Stimulated activated CD8-positive, alpha-beta memory T cell treated with anti-CD3 and anti-CD28 coated beads, Interleukin-15, amount 100 ng/mL, for 4 hours (primary cell): ENCODE results near the gene MAGI1.
"Not testable (repeated sequence)": the region's sequence is repeated elsewhere in the genome, so short reads cannot be mapped to it uniquely, and the experiment has no call there.

ENCODE experiments used
- DNase-seq, 2 donors: peaks; one replicate each; pipeline ENCODE4 v3.0.0-alpha.2; 2020; ENCODE audit warnings: low read depth in 2 of 2

MAGI1 gene

DNA sequence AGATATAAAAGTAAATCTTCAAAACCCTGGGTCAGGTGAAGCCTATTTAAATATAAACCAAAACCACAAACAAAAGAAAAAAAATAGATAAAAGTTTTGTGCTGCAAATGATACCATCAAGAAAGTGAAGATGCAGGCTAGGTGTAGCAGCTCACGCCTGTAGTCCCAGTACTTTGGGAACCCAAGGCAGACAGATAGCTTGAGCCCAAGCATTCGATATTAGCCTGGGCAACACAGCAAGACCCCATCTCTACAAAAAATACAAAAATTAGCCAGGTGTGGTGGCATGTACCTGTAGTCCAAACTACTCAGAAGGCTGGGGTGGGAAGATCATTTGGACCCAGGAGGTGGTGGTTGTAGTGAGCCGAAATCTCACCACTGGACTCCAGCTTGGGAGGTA lies 164.8 kb downstream of the MAGI1 start:
- DNase-seq: no peak

DNA sequence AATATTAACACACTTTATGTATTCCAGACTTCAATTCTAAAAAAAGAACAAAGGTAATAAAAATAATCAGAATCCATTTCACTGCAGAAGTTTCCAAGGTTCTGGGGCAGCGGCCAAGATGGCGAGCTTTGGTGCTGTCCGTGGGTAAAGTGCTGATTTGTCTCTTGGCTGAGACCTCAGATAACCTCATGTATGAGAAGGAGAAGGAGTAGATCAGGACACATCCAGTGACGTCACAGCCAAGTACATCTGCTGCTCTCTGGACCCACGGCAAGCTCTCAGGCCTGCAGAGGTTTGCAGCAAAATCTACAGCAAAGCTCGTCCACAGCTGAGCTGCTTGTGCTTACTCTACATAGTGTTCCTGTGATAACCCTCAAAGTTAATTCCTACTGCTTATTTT lies 165.7 kb downstream of the MAGI1 start:
- DNase-seq: no peak

DNA sequence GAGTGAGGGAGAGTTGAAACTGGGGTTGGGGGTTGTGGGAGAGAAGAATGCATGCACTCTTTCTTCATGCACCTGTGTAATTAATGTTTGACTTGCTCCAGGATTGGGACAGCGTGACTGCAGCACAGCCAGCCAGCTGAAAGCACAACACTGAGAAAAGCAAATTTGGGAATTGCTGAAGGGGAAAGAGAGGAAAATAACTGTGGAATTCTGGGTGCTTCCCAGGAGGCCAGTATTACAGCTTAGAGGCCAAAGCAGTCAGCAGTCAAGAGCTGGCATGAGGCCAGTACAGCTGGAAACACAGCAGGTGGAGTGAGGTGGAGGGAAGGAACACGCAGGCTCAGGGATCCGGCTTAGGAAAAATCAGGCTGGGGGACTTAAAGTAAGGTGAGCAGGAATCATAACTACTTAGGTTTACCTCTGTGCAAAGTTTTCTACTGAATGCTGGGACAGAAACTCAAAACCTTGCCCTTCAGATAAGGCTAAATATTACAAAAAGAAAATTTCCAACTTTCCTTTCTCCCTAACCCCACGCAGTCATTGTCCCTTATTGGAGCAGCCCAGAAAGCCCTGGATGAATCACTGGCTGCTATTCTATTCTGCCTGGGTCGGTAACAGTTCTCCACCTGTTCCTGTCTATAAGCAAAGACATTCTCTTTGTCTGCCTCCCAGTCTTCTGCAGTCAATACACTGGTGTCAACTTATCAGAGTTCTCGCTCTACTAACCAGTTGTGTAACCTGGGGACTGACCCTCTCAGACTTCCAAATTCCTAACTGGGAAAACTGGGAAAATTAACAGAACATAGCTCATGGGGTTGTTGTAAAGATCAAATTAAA lies 167.2 kb downstream of the MAGI1 start:
- DNase-seq: no peak

DNA sequence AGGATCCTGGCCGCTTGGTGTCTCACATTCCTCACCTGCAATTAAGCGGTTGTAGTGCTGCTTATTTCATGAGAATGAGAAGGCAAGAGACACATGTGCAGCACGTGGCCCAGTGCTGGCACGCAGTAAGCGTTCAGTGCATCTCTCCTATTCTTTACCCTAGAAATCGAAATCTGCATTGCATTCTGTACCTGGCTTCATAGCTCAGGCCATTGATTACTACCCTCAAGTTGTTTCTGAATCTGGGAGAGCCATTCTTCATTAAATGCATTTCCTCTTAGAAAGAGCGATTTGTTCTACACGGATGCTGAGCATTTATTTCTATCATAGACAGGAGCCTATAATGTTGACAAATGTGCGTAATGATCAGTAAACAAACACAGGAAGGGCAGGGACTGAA lies 168.9 kb downstream of the MAGI1 start:
- DNase-seq: no peak

DNA sequence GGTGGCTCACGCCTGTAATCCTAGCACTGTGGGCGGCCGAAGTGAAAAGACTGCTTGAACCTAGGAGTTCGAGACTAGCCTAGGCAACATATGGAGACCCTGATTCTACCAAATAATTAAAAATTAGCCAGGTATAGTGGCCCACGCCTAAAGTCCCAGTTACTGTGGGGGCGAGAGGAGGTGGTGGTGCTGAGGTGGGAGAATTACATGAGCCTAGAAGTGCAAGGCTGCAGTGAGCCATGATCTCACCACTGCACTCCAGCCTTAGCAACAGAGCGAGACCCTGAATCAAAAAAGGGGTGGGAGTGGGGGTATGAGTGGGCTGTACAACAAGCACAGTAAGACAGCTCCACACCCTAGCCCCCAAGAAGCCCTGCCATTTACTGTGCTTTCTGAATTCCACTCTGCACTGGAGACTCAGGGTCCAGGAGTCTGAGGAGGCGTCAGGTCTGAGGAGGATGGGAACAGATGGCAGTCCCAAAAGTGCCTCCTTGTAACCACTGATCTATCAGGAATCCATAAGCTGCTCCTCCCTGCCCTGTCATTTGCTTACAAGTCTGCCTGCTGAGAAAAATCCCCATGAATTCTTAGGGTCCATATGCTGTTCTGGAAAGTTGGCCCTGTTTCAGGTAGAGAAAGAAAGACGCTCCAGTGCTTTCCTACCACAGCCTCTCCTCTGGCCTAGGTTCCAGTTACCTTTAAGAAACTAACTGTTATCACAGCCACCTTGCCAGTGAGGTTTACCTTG lies 171.1 kb downstream of the MAGI1 start:
- DNase-seq: no peak

DNA sequence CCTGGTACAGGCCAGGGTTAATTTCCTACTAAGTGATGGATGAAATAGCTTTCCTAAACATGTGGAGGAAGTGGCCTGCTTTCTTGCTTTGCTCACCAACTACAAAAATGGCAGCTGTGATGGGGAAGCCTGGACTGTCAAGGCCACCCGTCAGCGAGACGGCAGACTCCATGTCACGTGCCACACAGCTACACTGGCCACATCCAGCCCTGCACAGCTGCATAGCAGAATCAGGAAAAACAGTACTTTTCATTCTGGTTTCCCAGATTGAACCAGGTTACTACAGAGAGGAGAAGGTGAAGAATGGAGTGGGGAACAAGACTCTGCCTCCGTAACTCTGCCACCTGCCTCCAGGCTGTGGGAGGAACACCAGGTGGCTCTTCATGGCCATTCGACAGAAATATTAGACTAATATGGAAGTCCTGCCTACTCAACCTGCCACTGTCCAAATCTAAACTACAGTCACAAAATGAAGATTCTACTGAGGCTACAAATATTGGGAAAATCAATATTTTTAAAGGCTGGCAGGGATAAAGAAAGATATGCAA lies 174.3 kb downstream of the MAGI1 start:
- no peak for DNase-seq

DNA sequence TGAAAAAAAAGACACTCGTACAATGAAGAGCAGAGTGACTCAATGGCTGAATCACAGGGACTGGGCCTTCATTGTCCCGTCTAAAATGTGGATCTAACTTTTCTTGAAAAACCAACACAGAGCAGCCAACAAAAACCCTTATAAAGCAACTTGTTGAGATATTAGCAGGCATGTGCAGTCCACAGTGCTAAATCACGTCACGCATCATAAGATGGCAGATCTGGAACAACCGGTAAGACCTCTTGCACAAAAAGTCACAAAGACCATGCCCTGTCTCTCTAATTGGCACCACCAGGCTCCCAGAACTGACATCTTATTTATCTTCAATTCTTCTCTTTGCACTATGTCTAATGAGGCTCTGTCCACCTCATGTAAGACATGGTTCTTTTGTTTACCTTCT lies 177.0 kb downstream of the MAGI1 start:
- DNase-seq: no peak

DNA sequence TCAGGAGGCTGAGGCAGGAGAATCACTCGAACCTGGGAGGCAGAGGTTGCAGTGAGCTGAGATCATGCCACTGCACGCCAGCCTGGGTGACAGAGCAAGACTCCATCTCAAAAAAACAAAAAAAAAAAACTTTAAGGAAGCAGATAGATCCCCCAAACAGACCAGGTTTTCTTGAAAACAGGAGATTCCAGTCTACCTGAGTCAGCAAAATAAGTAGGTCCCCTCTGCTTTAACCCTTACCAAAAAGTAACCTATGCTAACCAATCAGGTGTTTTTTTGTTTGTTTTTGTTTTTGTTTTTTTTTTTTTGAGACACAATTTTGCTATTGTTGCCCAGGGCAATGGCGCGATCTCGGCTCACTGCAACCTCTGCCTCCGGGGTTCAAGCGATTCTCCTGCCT lies 179.1 kb downstream of the MAGI1 start:
- DNase-seq: not testable (repeated sequence)

DNA sequence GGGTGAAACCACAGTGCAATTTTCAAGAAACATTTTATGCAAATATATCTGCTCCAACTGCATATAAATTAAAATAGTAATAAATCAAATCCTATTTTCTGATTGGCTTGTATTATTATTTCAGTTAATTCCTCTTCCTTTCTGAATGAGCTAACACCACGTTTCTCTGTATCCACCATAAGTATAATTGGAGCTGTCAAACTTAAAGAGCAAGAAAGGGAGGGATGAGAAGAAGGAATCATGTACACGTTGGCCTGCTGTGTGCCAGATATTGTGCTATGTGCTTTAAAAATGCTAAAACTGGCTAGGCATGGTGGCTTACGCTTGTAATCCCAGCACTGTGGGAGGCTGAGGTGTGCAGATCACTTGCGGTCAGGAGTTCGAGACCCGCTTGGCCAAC lies 180.0 kb downstream of the MAGI1 start:
- DNase-seq: no peak

DNA sequence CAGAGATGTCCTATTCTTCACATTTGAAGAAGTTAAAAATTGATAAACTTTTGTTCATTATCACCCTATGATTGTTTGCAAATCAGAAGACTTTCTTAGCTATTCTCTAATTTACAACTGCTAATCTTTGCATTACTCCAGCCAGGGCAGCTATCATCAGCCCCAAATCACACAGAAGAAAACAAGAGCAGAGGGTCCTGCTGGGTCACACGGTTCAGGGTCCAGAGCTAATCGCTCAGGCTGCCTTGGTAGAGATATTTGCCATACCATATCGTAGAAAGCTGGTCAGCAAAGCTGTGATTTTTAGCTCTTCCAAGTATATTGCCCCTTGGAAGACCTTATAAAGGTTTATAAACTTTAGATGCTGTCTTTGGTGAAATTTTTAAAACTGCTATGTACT lies 181.4 kb downstream of the MAGI1 start:
- no peak for DNase-seq

DNA sequence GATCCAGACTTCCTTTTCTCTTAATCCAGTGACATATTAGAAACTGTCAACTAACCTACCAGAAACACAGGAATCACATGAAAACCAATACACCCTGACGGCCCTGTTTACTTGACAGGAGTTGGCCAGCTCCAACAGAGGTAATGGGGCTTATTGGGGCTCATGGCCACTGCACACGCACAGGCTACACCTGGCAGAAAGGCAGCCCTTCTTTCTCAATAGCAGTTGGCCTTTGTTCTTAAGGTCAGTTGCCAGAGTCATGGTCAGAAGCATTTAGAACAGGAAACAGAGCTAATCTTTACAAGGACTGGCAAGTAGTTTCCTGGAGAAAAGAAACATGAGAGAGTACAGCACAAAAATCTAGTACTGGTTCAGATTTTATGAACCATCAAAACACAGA lies 181.8 kb downstream of the MAGI1 start:
- no peak for DNase-seq

DNA sequence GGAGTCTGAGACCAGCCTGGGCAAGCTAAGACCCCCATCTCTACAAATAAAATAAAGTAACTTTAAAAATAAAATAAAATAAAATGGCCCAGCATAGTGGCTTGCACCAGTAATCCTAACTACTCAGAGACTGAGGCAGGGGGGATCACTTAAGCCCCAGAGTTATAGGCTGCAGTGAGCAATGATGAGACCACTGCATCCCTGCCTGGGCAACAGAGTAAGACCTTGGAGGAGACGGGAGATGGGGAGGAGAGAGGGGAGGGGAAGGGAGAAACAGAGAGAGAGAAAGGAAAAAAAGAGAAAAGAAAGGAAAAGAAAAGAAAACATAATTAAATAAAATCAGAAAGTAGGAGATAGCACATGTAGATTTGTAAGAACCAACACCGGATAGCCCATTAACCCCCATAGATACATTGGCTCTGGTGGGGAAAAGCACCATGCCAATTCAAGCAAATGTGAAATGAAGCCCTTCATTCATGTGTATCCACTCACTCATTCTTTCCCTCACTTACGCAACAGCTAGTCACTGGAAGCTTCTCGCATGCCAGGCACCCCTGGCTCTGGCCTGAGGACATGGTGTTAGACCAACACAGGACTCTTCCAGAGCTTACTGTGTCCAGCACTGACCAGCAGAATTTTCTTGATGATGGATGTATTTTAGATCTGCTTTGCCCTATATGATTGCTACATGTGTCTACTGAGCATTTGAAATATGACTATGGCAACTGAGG lies 183.2 kb downstream of the MAGI1 start:
- no peak for DNase-seq

DNA sequence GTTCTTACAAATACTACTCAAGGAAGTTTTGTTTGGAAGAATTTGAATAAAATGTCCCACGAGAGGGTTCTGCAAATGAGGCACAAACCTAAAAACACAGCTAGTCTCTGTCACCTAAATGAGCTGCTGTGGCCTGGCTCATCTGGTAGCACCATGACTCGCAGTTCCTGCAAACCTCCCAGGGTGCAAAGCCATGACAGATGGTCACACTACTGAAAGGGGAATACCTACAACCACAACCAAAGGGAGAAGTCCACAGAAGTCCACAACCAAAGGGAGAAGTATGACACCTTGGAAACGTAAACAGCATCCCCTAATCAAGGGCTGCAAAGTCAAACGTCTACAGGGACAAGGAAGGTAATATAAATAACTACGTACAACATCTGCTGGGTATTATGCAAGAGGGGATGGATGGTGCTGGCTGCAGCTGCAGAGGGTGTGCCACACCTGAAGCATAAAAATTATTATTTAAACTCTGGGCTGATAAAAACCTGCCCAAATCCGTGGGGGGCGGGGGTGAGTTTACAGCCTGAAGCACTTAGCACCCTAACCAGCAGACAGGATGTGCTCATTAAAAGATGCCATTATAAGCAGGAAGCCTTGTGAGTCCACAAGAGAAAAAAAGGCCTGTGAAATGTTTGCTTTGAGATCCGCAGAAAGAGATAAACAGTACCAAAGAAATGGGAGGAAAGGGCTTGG lies 184.0 kb downstream of the MAGI1 start:
- no peak for DNase-seq

DNA sequence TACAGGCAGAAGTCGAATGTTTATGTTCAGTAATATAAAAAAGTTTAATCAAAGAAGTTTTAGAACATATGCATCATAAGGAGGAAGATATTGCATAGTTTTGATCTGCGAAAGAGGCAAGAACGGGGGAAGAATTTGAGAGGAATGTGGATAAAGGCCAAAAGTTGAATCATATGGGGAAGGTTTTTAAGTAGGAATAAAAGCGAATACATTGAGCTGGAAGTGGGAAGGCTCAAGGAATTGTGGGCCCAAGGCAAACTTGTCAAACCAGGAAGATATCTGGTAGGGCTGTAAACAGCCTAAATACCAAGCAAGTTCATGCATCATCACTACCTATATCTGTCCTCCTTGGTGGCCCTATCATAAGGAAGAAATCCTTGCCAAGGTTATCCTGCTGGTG lies 186.9 kb downstream of the MAGI1 start:
- no peak for DNase-seq

DNA sequence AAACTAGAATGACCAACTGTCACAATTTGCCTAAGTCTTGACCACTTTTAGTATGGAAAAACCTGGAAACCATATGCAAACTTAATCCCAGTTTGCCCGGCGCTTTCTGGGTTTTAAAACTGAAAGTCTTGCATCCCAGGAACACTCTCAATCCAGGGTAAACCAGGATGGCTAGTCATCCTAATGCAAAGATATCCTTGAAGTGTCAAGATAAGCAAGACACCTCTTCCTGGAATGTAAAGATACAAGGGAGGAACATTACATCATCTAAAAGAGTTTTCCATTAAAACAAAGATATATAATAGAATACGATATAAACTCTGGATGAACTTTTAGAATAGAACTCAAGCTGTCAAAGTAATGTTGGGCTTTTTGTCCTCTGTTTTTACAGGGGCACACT lies 188.5 kb downstream of the MAGI1 start:
- no peak for DNase-seq

DNA sequence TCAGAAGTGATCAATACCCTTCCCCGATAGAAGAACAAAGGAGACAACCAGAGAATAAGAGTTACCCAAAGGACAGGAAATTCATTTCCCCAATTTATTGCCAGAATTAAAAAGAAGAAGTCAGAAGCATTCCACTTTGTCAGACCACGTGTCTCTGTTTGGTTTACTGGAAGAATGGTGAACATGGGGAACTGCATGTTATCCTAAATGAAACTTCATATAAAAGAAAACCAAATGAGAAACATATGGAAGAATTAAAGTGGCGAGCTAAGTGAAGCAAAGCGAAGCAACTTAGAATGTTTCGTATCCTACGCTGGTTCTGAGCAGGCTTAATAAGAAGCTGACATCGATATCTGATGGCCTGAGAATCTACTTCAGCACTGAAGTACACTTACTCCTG lies 190.7 kb downstream of the MAGI1 start:
- no peak for DNase-seq

DNA sequence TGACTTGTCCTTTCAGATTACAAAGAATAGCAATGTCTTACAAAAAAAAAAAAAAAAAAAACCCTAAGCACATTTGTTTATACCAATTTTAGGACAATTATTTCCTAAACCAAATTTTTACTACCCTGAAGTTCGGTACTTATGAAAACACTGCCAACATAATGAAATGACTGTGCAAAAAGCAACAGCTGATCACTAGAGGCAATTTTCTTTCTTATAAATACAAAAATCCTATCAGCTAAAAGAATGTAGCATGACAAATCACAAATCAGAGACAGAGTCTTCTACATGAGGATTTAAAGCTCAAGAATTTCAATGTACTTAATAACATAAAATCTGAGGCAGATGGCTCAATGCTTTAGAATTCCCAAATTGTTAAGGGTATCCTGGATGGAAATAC lies 191.8 kb downstream of the MAGI1 start:
- DNase-seq: no peak

DNA sequence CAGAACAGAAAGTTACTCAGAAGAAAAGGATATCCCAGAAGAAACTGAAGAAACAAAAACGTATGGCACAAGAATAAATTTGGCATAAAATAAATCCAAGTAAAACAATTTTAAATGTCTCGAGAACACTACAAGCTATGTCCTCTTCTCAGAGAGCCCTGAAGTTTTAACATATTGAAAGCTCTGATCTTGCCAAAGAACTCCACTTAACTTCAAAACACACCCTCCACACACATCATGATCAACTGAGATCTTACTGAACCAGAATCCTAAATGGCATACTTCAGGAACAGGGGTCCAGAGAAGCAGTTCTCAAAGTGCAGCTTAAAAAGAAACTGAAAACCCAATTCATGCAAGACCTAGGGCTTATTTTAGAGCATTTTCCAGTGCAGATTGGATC lies 194.3 kb downstream of the MAGI1 start:
- DNase-seq: no peak

DNA sequence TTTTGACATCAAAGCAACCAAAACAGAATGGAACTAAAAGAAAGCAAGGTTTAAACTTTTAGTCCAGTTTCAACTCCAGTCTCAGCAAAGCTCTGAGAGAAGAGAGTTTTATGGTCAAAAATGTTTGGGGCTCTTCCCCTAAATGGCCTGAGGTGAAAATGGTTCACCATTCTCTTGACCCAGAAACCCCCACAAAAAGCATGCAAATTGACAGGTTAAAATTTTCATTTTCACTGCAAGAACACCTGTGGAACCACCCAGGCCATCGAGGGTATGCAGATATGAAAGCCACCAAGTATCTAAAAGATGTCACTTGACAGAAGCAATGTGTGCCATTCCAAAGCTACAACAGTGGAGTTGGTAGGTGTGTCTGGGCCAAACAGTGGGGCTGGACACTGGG lies 195.0 kb downstream of the MAGI1 start:
- DNase-seq: no peak

DNA sequence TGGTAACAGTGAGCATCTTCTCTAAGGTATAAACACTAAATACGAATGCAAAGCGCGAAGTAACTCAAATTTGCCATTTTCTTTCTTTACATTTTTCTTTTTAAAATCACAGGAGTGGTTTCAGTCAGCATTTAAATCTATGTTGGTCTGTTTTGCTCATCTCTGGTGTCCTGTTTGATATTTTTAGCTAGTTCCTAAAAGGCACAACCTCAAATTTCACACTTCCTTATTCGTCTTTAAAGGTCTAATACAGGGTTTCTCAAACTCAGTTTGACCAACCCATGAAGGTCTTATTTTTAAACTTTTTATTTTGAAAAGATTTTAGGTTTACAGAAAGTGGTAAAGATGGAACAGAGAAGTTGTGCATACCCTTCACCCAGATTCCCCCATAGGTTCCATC lies 201.1 kb downstream of the MAGI1 start:
- no peak for DNase-seq

DNA sequence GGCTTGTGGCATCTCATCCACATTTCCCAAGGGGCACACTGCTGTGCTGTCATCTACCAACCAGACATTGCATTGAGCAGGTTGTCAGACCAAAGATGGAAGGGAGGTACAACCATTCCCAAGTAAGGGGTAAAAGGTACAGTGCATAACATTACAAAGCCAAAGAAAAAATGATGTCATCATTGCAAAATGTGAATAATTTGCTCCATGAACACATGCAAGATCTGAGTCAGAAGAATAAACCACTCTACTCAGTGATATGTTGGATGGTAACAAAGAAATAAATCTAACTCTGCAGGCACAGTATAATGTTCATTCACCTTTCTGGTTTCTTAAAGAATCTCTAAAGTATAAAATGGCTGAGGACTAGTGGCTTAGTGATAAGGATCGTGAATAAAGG lies 202.7 kb downstream of the MAGI1 start:
- no peak for DNase-seq
